Ovary (tissue), 9 donors: Measurements from ENCODE around the gene SLC39A8. TPM values are rescaled to one million over a fixed set of nuclear protein-coding genes. Genes with fewer than 3 reads are reported as not detected.

Source experiments
- DNase-seq, 5 donors: peaks; one replicate each; pipeline ENCODE4 v3.0.0-alpha.2; 2019 to 2020
- H3K27ac ChIP-seq, 2 donors: fragments of 200-600 bp; one replicate each; pipeline versions ENCODE4 v1.5.1 to v1.8.0; 2019 to 2022
- H3K27me3 ChIP-seq: fragments of 200-600 bp; one replicate; pipeline ENCODE4 v1.8.0; 2022
- H3K36me3 ChIP-seq: fragments of 200-600 bp; sonication (generic); one replicate; pipeline ENCODE4 v1.5.1; 2019
- H3K4me1 ChIP-seq: one replicate; pipeline ENCODE4 v1.8.1; 2013; ENCODE audit warnings: mild to moderate bottlenecking, moderate library complexity; ENCODE audit not compliant: insufficient read depth
- H3K4me3 ChIP-seq: fragments of 200-600 bp; sonication (generic); one replicate; pipeline ENCODE4 v1.5.1; 2017
- H3K9me3 ChIP-seq, 2 donors: fragments of 200-600 bp in 1 of 2; sonication (generic) in 1 of 2; one replicate each; pipeline versions ENCODE4 v1.5.1 to v1.8.1; 2013 to 2019; ENCODE audit warnings: mild to moderate bottlenecking in 1 of 2, moderate library complexity in 1 of 2
- EP300 ChIP-seq: sonication (generic); formaldehyde crosslinking; IDR thresholded peaks from one replicate; pipeline ENCODE4 v1.6.1; 2017; ENCODE audit warnings: antibody characterized with exemption
- POLR2A ChIP-seq: fragments of 450-650 bp; IDR thresholded peaks from one replicate; pipeline ENCODE4 v1.6.1; 2017; ENCODE audit warnings: antibody characterized with exemption, mild to moderate bottlenecking, moderate library complexity
- WGBS, 3 donors: extraction: QIAGEN DNeasy Blood & Tissue Kit in 1 of 3; methylation state at CpG; one replicate each; pipeline versions ENCODE4 v1.1.5 to v1.1.7; 2013 to 2017; 5-methylcytosine and 5-hydroxymethylcytosine counted together
- intact Hi-C, 4 donors: fragments of 100-400 bp; cut with DNase I; formaldehyde crosslinking; loops; one replicate each; pipeline versions ENCODE4 v1.11.0 to v1.15.1; 2022 to 2023
- polyA plus RNA-seq, 2 donors: library from polyadenylated mRNA; stranded (reverse); fragments of 200-250 nt in 1 of 2; fragments of 350-450 nt in 1 of 2; fragmentation: Illumina TruSeq in 1 of 2; extraction: RNeasy Lipid Tissue Mini Kit (QIAGEN cat#74804) in 1 of 2; gene quantifications; one replicate each; pipeline ENCODE4 v1.2.3, GENCODE V29; 2013 to 2014
- small RNA-seq: library from RNA; depleted of rRNA; stranded (forward); fragments of <200 nt; gene quantifications from one replicate; pipeline ENCODE3, GENCODE V24; 2016
- total RNA-seq, 7 donors: library from RNA; depleted of rRNA in 2 of 7; stranded (reverse); fragments of >200 nt in 2 of 7; fragmentation: NEBNext Ultra II Directional in 3 of 7; extraction: Animal tissue kit (Norgen Biotek cat#: 25700) in 3 of 7; gene quantifications; one replicate each; pipeline versions ENCODE4 v1.1.0 to v1.2.4, GENCODE V29; 2016 to 2023
- TF ChIP-seq, protein P1 (sequence below), 3 donors: fragments of 450-650 bp in 2 of 3; fragments of 200-600 bp in 1 of 3; IDR thresholded peaks; one replicate each; pipeline versions ENCODE4 v1.5.1 to v1.8.0; 2016 to 2022; ENCODE audit warnings: antibody characterized with exemption in 3 of 3, mild to moderate bottlenecking in 1 of 3
- donor health status: DM: no; HTN: no; CAD: no; lungs with moderate emphysema.
- donor health status: DM: no; HTN: no; CAD: no.
- donor health status: Bipolar disorder and iron deficiency.
- donor health status: DM: yes; HTN: yes; CAD: no.
- donor health status: DM: no; HTN: no; CAD: no.
- donor health status: DM: yes; HTN: yes; CAD: no.

SLC39A8 gene
- total and polyA plus RNA-seq, 9 donors: 11.5 to 28.7 (median 19.2) TPM

DNA sequence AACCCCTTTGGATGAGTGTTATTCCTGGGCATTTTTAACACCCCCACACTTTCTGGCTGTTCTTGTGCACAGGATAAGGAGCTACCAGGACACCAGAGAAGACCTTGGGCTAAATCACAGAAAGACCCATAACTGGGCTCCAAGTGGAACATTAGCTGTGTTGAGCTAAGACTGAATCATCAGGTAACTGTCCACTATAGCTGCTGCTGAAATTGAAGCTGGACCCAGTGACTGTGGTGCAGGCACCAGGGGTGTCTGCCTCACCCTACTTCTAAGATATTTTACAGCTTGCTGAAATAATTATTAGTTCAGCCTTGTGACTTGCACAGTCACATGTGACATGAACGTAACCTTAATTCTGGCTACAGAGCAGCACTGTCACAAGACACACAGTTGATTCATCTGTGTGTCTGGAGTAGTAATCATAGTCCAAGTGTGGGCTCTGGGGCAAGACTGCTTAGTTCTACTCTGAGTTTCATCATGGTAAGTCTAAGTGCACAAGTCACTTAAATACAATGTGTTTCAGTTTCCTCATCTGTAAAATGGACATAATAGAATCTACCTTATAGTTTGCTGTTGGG, 127.4 kb downstream of the SLC39A8 start:
- intact Hi-C loops: no loop called here
- no peaks in the 10 kb centered on the region for H3K9me3 ChIP-seq

DNA sequence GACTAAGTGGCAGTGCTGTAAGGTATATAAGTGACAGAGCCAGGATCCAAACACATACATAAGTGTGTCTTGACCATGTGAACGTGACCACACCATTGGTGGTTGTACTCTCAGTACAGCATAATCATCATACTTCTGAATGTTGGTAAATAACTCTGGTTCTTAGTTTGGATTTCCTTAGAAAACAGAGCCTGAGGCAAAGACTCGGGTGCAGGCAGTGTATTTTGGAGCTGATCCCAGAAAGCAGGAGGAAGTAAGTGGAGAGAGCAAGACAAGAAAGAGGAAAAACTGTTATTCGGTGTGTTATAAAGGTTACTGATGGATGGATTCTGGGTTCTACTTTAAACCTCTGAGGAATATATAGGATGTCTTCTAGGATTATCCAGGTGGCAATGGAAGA, 127.9 kb downstream of the SLC39A8 start:
- WGBS, 3 donors: 45 to 52% (median 50%) methylated on average over 3 of the region's 3 CpGs
- H3K9me3 ChIP-seq: no peaks in the 10 kb centered on the region
- no peaks in the 10 kb centered on the region for H3K4me1 ChIP-seq
- DNase-seq: no peak
- H3K27ac ChIP-seq: no peak overlapping the region
- TF ChIP-seq, protein P1, sequence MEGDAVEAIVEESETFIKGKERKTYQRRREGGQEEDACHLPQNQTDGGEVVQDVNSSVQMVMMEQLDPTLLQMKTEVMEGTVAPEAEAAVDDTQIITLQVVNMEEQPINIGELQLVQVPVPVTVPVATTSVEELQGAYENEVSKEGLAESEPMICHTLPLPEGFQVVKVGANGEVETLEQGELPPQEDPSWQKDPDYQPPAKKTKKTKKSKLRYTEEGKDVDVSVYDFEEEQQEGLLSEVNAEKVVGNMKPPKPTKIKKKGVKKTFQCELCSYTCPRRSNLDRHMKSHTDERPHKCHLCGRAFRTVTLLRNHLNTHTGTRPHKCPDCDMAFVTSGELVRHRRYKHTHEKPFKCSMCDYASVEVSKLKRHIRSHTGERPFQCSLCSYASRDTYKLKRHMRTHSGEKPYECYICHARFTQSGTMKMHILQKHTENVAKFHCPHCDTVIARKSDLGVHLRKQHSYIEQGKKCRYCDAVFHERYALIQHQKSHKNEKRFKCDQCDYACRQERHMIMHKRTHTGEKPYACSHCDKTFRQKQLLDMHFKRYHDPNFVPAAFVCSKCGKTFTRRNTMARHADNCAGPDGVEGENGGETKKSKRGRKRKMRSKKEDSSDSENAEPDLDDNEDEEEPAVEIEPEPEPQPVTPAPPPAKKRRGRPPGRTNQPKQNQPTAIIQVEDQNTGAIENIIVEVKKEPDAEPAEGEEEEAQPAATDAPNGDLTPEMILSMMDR (IDR thresholded peaks at IDR 0.05): no peak
- TF ChIP-seq POLR2A: no peak
- no peak for TF ChIP-seq EP300
- no peaks in the 10 kb centered on the region for H3K36me3 ChIP-seq
- intact Hi-C loops: no loop called here
- no peaks in the 10 kb centered on the region for H3K27me3 ChIP-seq
- H3K4me3 ChIP-seq: no peak overlapping the region

More for the DNA sequence above, 127.4 kb downstream of the SLC39A8 start:
- no peak for DNase-seq
- Histone ChIP-seq H3K4me1 (no peaks in the 10 kb centered on the region), H3K4me3 (no peak overlapping the region), H3K27ac (no peak overlapping the region), H3K36me3 (no peaks in the 10 kb centered on the region), H3K27me3 (no peaks in the 10 kb centered on the region)
- 94 to 100% (median 98%) methylated on average over 1 of the region's 1 CpG for WGBS, 3 donors
- TF ChIP-seq EP300 (no peak), POLR2A (no peak)
- TF ChIP-seq, protein P1 (IDR thresholded peaks at IDR 0.05): no peak

DNA sequence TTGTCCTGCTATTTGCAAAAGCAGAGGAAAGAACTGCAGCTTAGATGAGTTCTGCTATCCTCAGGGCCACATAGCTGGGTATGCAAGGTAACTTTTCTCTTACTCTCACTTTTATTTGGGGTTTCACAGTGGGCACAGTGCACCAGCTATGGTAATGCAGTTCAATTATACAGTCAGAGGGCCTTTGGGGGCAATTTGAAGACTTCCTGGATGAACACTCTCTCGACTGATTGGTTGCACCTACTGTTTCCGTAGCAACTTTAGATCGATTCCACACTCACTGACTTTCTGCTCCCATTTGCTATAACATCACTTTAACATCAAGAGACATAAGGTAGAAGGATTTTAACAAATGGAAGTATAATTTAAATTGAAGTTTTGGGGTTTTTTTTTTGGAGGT, 128.6 kb downstream of the SLC39A8 start:
- Histone ChIP-seq H3K27ac (no peak overlapping the region), H3K9me3 (no peaks in the 10 kb centered on the region), H3K36me3 (no peaks in the 10 kb centered on the region), H3K4me3 (no peak overlapping the region), H3K27me3 (no peaks in the 10 kb centered on the region), H3K4me1 (no peaks in the 10 kb centered on the region)
- no peak for DNase-seq
- TF ChIP-seq POLR2A (no peak), EP300 (no peak)
- TF ChIP-seq, protein P1 (IDR thresholded peaks at IDR 0.05): no peak
- WGBS, 3 donors: 80 to 88% (median 87%) methylated on average over 3 of the region's 3 CpGs
- intact Hi-C loops: no loop called here

DNA sequence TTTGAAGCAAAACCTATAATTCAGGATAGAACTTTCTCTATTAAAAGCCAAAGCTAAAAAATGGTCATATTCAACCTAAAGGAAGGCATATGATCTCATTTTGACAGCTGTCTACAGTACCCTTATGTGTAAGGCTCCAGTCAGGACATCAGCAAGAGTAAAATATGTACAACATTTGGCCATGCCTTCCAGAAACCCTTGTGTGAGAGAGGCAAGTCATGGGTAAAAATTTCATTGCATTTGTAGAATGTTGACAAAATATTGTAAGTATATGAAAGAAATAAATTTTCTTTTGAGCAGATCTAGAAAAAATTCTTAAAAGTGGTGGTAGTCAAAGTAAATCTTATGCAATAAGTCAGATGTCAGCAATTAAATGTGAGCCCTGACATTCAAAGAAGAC, 132.3 kb downstream of the SLC39A8 start:
- Histone ChIP-seq H3K27ac (no peak overlapping the region), H3K36me3 (no peaks in the 10 kb centered on the region), H3K4me1 (no peaks in the 10 kb centered on the region), H3K9me3 (no peaks in the 10 kb centered on the region), H3K4me3 (no peak overlapping the region), H3K27me3 (no peaks in the 10 kb centered on the region)
- no peak for DNase-seq
- intact Hi-C loops: no loop called here
- TF ChIP-seq, protein P1 (IDR thresholded peaks at IDR 0.05): no peak
- TF ChIP-seq EP300 (no peak), POLR2A (no peak)

Small RNA genes lying within 50 kb of the gene (small RNA-seq; reads per million reads assigned to genes)
- gene RN7SL728P: not detected

Other genes with a start within 250 kb of the SLC39A8 start
- gene NFKB1, start 155.9 kb upstream of the SLC39A8 start, total RNA-seq: 10 to 100 TPM; 18.6 to 42.4 (median 36.6) TPM
- 10 to 100 TPM; 18.8 to 45.0 TPM for gene NFKB1, start 155.9 kb upstream of the SLC39A8 start, polyA plus RNA-seq